ENCODE measurements around the gene KHDRBS1. TPM values are rescaled to one million over a fixed set of nuclear protein-coding genes. Genes with fewer than 3 reads are reported as not detected.
A peak's percentile ranks its signal among the peaks of the same experiment; 100 is the strongest.
"Not testable (repeated sequence)": the region's sequence is repeated elsewhere in the genome, so short reads cannot be mapped to it uniquely, and the experiment has no call there.

Gene KHDRBS1
- total and polyA plus RNA-seq, 5 experiments from 2014 or later, result 92.1 to 130 (median 115) TPM

DNA sequence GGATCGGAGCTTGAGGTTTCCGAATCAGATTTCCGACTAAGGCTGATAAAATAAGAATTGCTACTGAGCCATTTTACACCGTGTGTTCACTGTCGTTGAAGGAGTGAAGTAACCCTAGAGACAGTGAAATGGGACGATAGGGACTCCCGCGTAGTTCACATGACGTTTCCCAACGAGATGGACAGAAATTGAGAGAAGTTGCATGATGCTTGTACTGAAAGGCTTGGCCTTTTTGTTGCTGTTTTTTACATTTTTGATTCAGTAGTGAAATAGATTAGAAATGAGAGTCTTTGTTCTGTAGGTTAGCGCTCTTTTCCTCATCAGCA is 1.2 kb downstream of the KHDRBS1 start:
- ATAC-seq, result no peak
- peaks cover 0 to 18% (median 0%) of the 10 kb centered on the region in 3 donors for H3K36me3 Mint-ChIP-seq
- peaks cover 0 to 2% (median 0%) of the 10 kb centered on the region in 5 donors for H3K27me3 Mint-ChIP-seq
- H3K9me3 Mint-ChIP-seq, result no peaks in the 10 kb centered on the region
- DNase-seq, result peak in 2 of 10 donors; percentile 30
- H3K27ac Mint-ChIP-seq, result peak overlapping the region; percentile 87 to 98 (median 96)
- peak overlapping the region; percentile 91 to 99 (median 97) for H3K4me3 Mint-ChIP-seq
- peaks cover 19 to 52% (median 47%) of the 10 kb centered on the region in 4 donors for H3K4me1 Mint-ChIP-seq
- POLR2A ChIA-PET, result interaction anchor here (0.9 to 2.6 kb wide), 10 partner anchors 8 to 370 kb away, joined by 3 to 22 read pairs (median 4); partner anchors contain the start of genes PEF1, PTP4A2 and TMEM39B

- peak overlapping the region; percentile 22 to 76 (median 52) for H3K4me3 Mint-ChIP-seq
- peak in 1 of 2 donors; percentile 32 for ATAC-seq
Observed at GRCh38 chr1:32020339-32020738, 6.7 kb downstream of the KHDRBS1 start.

DNA sequence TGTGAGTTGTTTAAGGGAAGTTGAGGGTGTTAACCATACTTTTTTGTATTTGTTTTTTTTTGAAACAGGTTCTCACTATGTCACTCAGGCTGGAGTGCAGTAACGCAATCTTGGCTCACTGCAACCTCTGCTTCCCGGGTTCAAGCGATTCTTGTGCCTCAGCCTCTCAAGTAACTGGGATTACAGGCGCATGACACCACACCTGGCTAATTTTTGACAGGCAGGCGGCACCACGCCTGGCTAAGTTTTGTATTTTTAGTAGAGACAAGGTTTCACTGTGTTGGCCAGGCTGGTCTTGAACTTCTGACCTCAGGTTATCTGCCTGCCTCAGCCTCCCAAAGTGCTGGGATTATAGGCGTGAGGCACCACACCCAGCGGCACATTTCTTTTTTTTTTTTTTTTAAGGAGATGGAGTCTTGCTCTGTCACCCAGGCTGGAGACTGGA is 7.9 kb downstream of the KHDRBS1 start:
- H3K36me3 Mint-ChIP-seq, result peaks cover 0 to 48% (median 2%) of the 10 kb centered on the region in 3 donors
- peak overlapping the region in 3 of 10 donors; percentile 16 to 78 (median 66) for H3K27ac Mint-ChIP-seq
- POLR2A ChIA-PET, ATAC-seq, H3K9me3 Mint-ChIP-seq, H3K27me3 Mint-ChIP-seq, DNase-seq: not testable (repeated sequence)
- peaks cover 10 to 76% (median 66%) of the 10 kb centered on the region in 4 donors for H3K4me1 Mint-ChIP-seq
- H3K4me3 Mint-ChIP-seq, result peak overlapping the region in 1 of 10 donors; percentile 22

More at GRCh38 chr1:32020339-32020738, 6.7 kb downstream of the KHDRBS1 start:
- DNase-seq, result no peak
- POLR2A ChIA-PET, result no interaction called here
- Mint-ChIP-seq H3K9me3 (no peaks in the 10 kb centered on the region), H3K27ac (peak overlapping the region in 9 of 10 donors; percentile 9 to 66 (median 36)), H3K36me3 (peaks cover 0 to 47% (median 2%) of the 10 kb centered on the region in 3 donors), H3K4me1 (peaks cover 14 to 79% (median 66%) of the 10 kb centered on the region in 4 donors), H3K27me3 (no peaks in the 10 kb centered on the region)

DNA sequence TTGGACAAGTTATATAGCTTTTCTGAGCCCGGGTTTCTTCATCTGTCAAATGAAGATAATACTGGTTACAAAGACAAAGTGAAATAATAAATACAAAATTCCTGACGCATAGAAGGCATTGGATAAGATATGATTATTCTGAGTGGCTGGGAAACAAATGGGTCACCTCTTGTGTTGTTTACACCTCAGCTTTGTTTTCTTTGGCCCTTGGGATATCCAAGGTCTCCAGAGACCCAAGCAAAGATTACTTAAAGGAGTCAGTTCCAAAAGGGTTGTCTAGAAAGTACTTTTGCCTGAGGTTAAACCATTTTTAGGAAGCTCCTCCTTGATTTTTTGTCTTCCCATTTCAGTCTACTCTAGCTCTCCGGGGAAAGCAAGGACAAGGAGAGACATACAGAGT is 9.7 kb downstream of the KHDRBS1 start:
- no peaks in the 10 kb centered on the region for H3K27me3 Mint-ChIP-seq
- H3K9me3 Mint-ChIP-seq, result no peaks in the 10 kb centered on the region
- ATAC-seq (no peak), DNase-seq (no peak)
- peaks cover 0 to 47% (median 2%) of the 10 kb centered on the region in 3 donors for H3K36me3 Mint-ChIP-seq
- peak overlapping the region in 2 of 10 donors; percentile 22 to 37 for H3K27ac Mint-ChIP-seq
- peaks cover 8 to 72% (median 67%) of the 10 kb centered on the region in 4 donors for H3K4me1 Mint-ChIP-seq
- no peak overlapping the region for H3K4me3 Mint-ChIP-seq
- POLR2A ChIA-PET, result interaction anchor here (0.6 to 1.4 kb wide), 3 partner anchors 9 to 116 kb away, joined by 3 to 4 read pairs (median 4); no protein-coding TSS in a partner anchor

- POLR2A ChIA-PET, result interaction anchor here (0.5 kb wide), 1 partner anchor 33 kb away, joined by 4 read pairs; no protein-coding TSS in a partner anchor
- Mint-ChIP-seq H3K9me3 (no peaks in the 10 kb centered on the region), H3K27ac (peak overlapping the region in 4 of 10 donors; percentile 10 to 84 (median 38)), H3K36me3 (peaks cover 0 to 56% (median 6%) of the 10 kb centered on the region in 3 donors), H3K4me1 (peaks cover 14 to 72% (median 66%) of the 10 kb centered on the region in 4 donors), H3K4me3 (no peak overlapping the region), H3K27me3 (no peaks in the 10 kb centered on the region)
- ATAC-seq (no peak), DNase-seq (no peak)
Observed at GRCh38 chr1:32025515-32025914, 11.8 kb downstream of the KHDRBS1 start.

DNA sequence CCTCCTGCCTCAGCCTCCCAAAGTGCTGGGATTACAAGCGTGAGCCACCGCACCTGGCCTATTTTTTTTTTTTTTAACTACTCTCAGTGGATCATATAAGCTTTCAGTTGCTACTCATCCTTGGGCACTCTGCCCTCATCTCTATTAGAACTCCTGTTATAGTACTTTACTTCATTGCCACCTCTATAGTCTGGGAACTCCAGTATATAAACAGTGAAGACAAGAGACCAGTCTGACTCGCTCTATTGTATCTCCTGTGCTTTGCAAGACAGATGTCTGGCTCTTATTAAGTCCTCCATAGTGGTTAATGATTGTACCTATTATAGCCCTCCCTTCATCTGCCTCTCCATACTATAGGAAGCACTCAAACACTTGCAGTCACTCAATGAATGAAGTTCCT is 15.1 kb downstream of the KHDRBS1 start:
- POLR2A ChIA-PET, result no interaction called here
- Mint-ChIP-seq H3K27me3 (no peaks in the 10 kb centered on the region), H3K4me3 (no peak overlapping the region), H3K27ac (peak overlapping the region in 7 of 10 donors; percentile 1 to 42 (median 26)), H3K4me1 (peaks cover 14 to 67% (median 60%) of the 10 kb centered on the region in 4 donors), H3K9me3 (no peaks in the 10 kb centered on the region), H3K36me3 (peaks cover 0 to 62% (median 9%) of the 10 kb centered on the region in 3 donors)
- DNase-seq (no peak), ATAC-seq (no peak)

GRCh38 chr1:32031578-32032274 is 18.1 kb downstream of the KHDRBS1 start:
- H3K36me3 Mint-ChIP-seq, result peaks cover 0 to 80% (median 18%) of the 10 kb centered on the region in 3 donors
- no peak for ATAC-seq
- H3K27me3 Mint-ChIP-seq, result no peaks in the 10 kb centered on the region
- H3K4me3 Mint-ChIP-seq, result no peak overlapping the region
- H3K9me3 Mint-ChIP-seq, result no peaks in the 10 kb centered on the region
- no peak for DNase-seq
- peaks cover 20 to 69% (median 57%) of the 10 kb centered on the region in 4 donors for H3K4me1 Mint-ChIP-seq
- POLR2A ChIA-PET, result interaction anchor here (0.7 to 1.0 kb wide), 2 partner anchors 16 to 22 kb away, joined by 3 read pairs; no protein-coding TSS in a partner anchor
- peak overlapping the region in 4 of 10 donors; percentile 31 to 58 (median 40) for H3K27ac Mint-ChIP-seq

GRCh38 chr1:32032275-32032615 is 18.6 kb downstream of the KHDRBS1 start:
- Mint-ChIP-seq H3K36me3 (peaks cover 0 to 82% (median 19%) of the 10 kb centered on the region in 3 donors), H3K9me3 (no peaks in the 10 kb centered on the region)

GRCh38 chr1:32035119-32035518 is 21.5 kb downstream of the KHDRBS1 start:
- Mint-ChIP-seq H3K9me3 (no peaks in the 10 kb centered on the region), H3K36me3 (peaks cover 4 to 96% (median 21%) of the 10 kb centered on the region in 3 donors), H3K4me3 (peak overlapping the region in 5 of 10 donors; percentile 3 to 54 (median 23)), H3K27me3 (no peaks in the 10 kb centered on the region), H3K4me1 (peaks cover 16 to 50% (median 37%) of the 10 kb centered on the region in 4 donors), H3K27ac (peak overlapping the region in 9 of 10 donors; percentile 37 to 90 (median 74))
- POLR2A ChIA-PET, result interaction anchor here (0.5 to 2.2 kb wide), 2 partner anchors 30 to 37 kb away, joined by 4 to 7 read pairs; partner anchors contain the start of gene TMEM39B
- ATAC-seq (peak; percentile 91 to 99), DNase-seq (peak in 6 of 10 donors; percentile 12 to 58 (median 26))

More at GRCh38 chr1:32032275-32032615, 18.6 kb downstream of the KHDRBS1 start:
- Mint-ChIP-seq H3K4me1 (peaks cover 20 to 65% (median 53%) of the 10 kb centered on the region in 4 donors), H3K4me3 (no peak overlapping the region), H3K27ac (peak overlapping the region in 4 of 10 donors; percentile 26 to 53 (median 46)), H3K27me3 (no peaks in the 10 kb centered on the region)
- ATAC-seq (no peak), DNase-seq (no peak)
- POLR2A ChIA-PET, result interaction anchor here (0.7 to 1.0 kb wide), 2 partner anchors 16 to 21 kb away, joined by 3 read pairs; no protein-coding TSS in a partner anchor

- POLR2A ChIA-PET, result interaction anchor here (0.8 kb wide), 1 partner anchor 262 kb away, joined by 5 read pairs; no protein-coding TSS in a partner anchor
- Mint-ChIP-seq H3K9me3 (no peaks in the 10 kb centered on the region), H3K27ac (no peak overlapping the region), H3K4me3 (no peak overlapping the region), H3K4me1 (peaks cover 5 to 8% (median 5%) of the 10 kb centered on the region in 4 donors), H3K36me3 (peaks cover 4 to 84% (median 17%) of the 10 kb centered on the region in 3 donors), H3K27me3 (no peaks in the 10 kb centered on the region)
- DNase-seq (no peak), ATAC-seq (no peak)
Observed at GRCh38 chr1:32040711-32041110, 27.0 kb downstream of the KHDRBS1 start.

GRCh38 chr1:32042330-32042729 is 28.7 kb downstream of the KHDRBS1 start:
- DNase-seq (no peak), ATAC-seq (no peak)
- Mint-ChIP-seq H3K4me1 (peaks cover 0 to 5% (median 2%) of the 10 kb centered on the region in 4 donors), H3K27ac (peak overlapping the region in 1 of 10 donors; percentile 75), H3K9me3 (no peaks in the 10 kb centered on the region), H3K36me3 (peaks cover 4 to 84% (median 14%) of the 10 kb centered on the region in 3 donors), H3K4me3 (no peak overlapping the region), H3K27me3 (no peaks in the 10 kb centered on the region)
- POLR2A ChIA-PET, result no interaction called here

DNA sequence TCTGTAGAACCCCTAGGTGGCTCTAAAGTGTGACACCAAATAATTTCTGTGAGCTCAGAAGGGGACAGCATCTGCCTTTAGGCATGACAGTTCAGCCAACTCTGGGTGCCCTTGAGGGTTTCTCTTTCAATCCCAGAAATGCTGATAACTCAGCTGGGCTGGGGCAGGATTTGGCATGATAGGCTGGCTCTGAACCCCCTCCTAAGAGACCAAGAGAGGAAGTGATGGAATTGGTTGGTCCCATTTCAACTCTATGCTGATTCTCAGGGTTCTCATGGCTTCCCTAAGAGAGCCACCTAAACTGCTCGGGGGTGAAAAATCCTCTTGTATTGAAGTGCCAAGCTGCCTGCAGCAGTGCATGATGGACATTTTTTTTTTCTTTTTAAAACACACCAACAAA is 30.6 kb downstream of the KHDRBS1 start:
- H3K27ac Mint-ChIP-seq, result peak overlapping the region in 4 of 10 donors; percentile 7 to 66 (median 25)
- H3K4me3 Mint-ChIP-seq, result no peak overlapping the region
- no peaks in the 10 kb centered on the region for H3K9me3 Mint-ChIP-seq
- H3K36me3 Mint-ChIP-seq, result peaks cover 3 to 85% (median 12%) of the 10 kb centered on the region in 3 donors
- H3K27me3 Mint-ChIP-seq, result no peaks in the 10 kb centered on the region
- peaks cover 0 to 5% (median 3%) of the 10 kb centered on the region in 4 donors for H3K4me1 Mint-ChIP-seq
- DNase-seq (no peak), ATAC-seq (no peak)
- POLR2A ChIA-PET, result interaction anchor here (0.9 to 1.4 kb wide), 2 partner anchors 24 to 28 kb away, joined by 3 read pairs; partner anchors contain the start of gene TMEM39B
